Astrocyte (in vitro differentiated cells and primary cell): ENCODE measurements around the gene SOX9.

Experiments used
- CTCF ChIP-seq: IDR thresholded peaks from 2 replicates; pipeline ENCODE4 v1.5.1; 2011; ENCODE audit warnings: low read depth, mild to moderate bottlenecking, inconsistent platforms, low read length, moderate library complexity; ENCODE audit not compliant: insufficient read depth
- EZH2 ChIP-seq: IDR thresholded peaks from 2 replicates; pipeline ENCODE4 v1.6.1; 2012; ENCODE audit warnings: mild to moderate bottlenecking, low read length, inconsistent platforms; ENCODE audit not compliant: insufficient read depth

DNA sequence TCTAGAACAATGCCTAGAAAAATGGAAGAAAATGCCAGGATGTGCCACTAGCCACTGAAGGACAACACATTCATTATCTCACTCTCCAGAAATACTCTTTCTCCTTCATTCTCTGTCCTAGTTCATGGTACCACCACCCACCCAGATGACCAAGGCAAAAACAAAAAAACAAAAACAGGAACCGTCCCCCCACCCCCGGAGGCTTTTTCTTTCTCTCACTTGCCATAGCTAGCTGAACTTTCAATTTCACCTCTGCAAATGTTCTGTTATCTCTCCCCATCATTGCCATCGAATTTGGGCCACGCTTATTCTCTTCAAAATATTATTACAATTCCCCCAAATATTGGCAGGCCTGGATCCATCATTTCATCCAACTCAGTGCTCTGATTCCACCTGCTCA is 49.0 kb downstream of the SOX9 start:
- no peak for TF ChIP-seq CTCF
- no peak for TF ChIP-seq EZH2
